ENCODE results near the gene NGDN. TPM values are rescaled to one million over a fixed set of nuclear protein-coding genes. Genes with fewer than 3 reads are reported as not detected.

Gene NGDN
- total RNA-seq, 2 donors from 2014 or later = 65.6 to 65.7 TPM

DNA sequence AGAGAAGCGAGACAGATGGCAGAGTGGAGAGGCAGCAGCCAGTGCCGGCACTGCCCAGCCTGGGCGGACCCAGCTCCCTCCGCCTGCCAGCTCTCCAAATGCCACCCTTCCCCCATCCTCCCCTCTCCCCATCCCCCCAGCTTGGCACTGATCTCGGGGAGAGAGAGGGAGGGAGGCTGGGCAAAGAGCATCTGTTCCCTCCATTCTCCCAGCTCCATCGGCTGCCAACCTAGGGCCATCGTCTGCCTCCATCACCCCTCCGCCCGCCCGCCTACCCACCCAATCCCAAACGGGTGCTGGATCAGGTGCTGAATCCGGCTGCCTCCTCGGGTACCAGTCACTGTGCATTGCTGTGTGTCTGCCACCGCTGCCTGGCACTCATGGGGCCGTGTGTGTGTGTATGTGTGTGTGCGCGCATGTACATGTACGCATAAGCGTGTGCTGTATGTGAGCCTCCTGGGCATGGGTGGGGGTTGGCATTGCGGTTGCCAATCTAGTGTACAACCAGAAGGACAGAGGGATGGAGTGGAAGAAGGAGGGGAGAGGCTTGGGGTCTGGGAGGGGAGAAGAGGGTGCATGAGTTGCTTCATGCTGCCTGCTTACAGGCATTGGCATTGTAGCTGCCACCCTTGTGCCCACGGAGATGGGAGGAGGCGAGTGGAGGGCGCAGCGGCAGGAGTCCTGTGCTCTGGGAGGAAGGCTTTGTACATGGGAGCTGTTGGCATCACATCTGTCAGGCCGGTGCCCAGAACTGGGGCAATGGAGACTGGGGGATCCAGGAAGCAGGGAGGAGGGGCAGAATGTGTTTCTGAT is 43.7 kb downstream of the NGDN start:
- DNase-seq (ENCODE audit: low spot score) = no peak
- H3K27ac Mint-ChIP-seq = no peak overlapping the region
- no peak for ATAC-seq
- H3K27me3 Mint-ChIP-seq = no peaks in the 10 kb centered on the region
- no peak overlapping the region for H3K4me3 Mint-ChIP-seq
- no peaks in the 10 kb centered on the region for H3K4me1 Mint-ChIP-seq (ENCODE audit: low read depth in 2 of 2)
- no peaks in the 10 kb centered on the region for H3K36me3 Mint-ChIP-seq
- no peaks in the 10 kb centered on the region for H3K9me3 Mint-ChIP-seq

DNA sequence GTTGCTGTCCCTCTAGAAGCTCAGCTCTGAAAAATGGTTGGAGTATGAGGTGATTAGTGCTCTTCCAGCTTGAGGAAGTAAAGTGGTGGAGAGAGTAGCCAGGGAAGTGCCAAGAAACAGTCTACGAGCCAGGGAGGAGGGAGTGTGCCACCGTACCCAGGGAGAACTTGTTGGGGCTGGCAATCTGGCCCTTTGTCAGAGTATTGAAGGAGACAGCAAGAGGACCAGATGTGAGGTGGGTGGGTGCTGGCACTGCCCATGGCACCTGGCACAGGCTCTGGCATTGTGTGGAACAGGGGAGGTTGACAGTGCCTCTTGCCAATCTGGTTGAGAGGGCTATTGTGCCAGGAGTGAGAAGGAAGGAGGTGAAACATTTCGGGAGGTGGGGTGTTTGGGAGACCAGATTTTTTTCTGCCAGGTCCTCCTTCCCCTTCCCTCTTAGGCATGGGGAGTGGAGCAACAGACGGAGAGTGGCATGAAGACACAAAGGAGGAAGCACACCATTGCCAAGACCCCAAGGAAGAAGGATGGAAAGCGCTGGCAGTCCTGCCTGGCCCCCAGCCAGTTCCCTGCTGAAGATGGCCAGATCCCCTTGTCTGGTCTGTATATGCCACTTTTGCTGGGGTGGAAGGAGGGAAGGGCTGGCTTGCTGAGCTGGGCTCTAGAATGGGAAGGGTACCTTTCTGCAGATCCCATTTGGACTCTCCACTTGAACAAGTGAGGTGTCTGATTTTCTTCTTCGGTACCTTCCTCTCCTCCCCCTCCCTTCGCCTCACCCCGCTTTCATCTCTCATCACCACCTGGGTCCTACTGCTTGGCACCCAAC is 44.5 kb downstream of the NGDN start:
- H3K4me3 Mint-ChIP-seq = no peak overlapping the region
- H3K36me3 Mint-ChIP-seq = no peaks in the 10 kb centered on the region
- H3K27me3 Mint-ChIP-seq = no peaks in the 10 kb centered on the region
- ATAC-seq (no peak), DNase-seq (ENCODE audit: low spot score) (no peak)
- H3K4me1 Mint-ChIP-seq (ENCODE audit: low read depth in 2 of 2) = no peaks in the 10 kb centered on the region
- no peaks in the 10 kb centered on the region for H3K9me3 Mint-ChIP-seq
- H3K27ac Mint-ChIP-seq = no peak overlapping the region

DNA sequence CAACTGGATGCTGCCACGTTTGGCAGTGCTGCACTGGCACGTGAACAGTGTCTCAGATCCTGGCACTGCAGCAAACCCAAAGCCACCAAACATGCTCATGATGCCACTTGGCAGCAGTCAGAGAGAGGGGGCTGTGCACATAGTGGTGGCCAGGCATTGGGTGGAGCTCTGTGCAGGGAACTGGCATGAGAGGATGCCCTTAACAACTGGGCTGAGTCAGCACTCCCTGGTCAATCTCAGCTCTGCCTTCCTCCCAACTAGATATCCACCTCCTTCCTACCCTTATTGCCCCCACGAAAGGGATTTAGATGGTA is 45.1 kb downstream of the NGDN start:
- no peak overlapping the region for H3K4me3 Mint-ChIP-seq
- DNase-seq (ENCODE audit: low spot score) (no peak), ATAC-seq (no peak)
- H3K27me3 Mint-ChIP-seq = no peaks in the 10 kb centered on the region
- no peaks in the 10 kb centered on the region for H3K36me3 Mint-ChIP-seq
- no peaks in the 10 kb centered on the region for H3K9me3 Mint-ChIP-seq
- H3K27ac Mint-ChIP-seq = no peak overlapping the region
- H3K4me1 Mint-ChIP-seq (ENCODE audit: low read depth in 2 of 2) = no peaks in the 10 kb centered on the region

DNA sequence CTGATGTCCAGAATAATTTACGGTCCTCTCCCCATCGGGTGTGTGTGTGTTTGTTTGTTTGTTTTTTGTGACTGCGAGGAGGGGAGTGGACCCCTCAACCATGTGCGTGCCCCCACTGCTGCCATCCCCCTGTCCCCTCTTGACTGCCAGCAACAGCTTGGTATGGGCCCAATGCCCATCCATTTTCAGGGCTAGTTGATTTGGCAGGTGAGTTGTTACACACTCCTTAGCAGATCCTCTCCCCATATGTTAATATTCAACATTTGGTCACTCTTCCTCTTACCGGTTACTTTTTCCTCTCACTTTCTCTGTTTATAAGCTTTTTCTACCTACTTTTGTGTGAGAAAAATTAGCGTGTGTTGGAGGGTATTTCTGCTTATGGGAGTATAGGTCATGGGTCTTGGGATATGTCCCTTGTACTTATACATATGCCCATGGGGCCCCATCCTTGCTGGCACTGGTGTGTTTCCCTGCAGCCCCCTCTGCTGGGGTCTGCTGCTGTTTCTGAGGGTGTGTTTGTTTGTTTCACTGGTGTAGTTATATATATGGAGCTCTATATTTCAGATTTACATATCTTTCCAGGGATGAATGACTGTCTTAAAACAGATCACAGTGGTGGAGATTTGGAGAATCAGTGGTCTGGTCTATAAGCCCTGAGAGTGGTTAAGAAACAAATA is 48.3 kb downstream of the NGDN start:
- H3K4me1 Mint-ChIP-seq (ENCODE audit: low read depth in 2 of 2) = peaks cover 0 to 3% of the 10 kb centered on the region in 2 donors
- H3K36me3 Mint-ChIP-seq = no peaks in the 10 kb centered on the region
- H3K27me3 Mint-ChIP-seq = no peaks in the 10 kb centered on the region
- H3K9me3 Mint-ChIP-seq = no peaks in the 10 kb centered on the region
- no peak for DNase-seq (ENCODE audit: low spot score)
- H3K4me3 Mint-ChIP-seq = no peak overlapping the region
- H3K27ac Mint-ChIP-seq = no peak overlapping the region
- ATAC-seq = no peak

DNA sequence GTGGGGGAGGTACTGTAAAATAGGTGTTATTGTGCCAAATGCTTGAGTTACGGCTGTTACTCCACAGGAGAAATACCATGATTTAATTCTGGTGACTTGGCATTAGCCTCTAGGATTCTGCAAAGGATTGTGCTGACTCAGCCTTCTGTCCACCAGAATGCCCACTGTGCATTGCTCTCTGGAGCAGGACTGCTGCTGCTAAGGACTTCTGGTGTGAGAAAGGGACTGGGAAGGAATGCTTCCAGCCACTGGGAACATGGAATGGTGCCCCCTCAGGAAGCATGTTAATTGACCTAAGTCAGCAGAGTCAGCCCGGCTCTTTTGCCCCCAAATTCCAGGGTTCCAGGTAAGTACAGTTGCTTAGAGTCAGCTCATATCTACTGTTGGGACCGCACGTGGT is 49.2 kb downstream of the NGDN start:
- Mint-ChIP-seq H3K4me1 (ENCODE audit: low read depth in 2 of 2) (peaks cover 0 to 3% of the 10 kb centered on the region in 2 donors), H3K27me3 (no peaks in the 10 kb centered on the region), H3K36me3 (no peaks in the 10 kb centered on the region), H3K4me3 (no peak overlapping the region), H3K9me3 (no peaks in the 10 kb centered on the region), H3K27ac (no peak overlapping the region)
- no peak for DNase-seq (ENCODE audit: low spot score)
- no peak for ATAC-seq

DNA sequence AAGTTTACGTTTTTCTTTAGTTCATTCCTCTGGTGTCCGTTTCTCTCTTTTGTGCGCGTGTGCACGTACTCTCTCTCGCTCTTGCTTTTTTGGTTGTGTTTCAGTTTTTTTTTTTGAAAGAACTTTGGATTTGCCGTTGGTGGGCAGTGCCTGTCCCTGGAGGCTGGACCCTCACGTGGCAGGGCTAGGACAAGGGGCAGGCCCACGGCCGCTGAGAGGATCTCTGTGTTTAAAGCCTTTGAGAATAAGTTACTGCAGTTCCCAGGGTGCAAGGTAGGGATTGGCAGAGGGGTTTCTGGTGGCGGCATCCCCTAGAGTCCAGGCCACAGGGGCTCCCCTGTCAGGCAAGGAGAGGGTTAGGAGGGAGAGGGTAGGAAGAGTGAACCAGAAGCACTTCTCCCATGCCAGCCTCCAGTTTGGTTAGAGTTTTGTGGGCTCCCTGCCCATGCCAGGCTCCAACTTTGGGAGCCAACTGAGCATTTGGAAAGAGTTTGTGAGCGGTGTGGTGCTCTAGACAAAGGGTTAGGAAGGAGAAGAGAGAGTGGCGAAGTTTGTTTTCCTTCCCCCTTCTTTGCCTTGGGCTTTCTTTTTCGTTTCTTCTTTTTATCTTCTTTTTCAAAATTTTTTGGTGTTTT is 51.5 kb downstream of the NGDN start:
- H3K36me3 Mint-ChIP-seq = no peaks in the 10 kb centered on the region
- no peaks in the 10 kb centered on the region for H3K27me3 Mint-ChIP-seq
- ATAC-seq (no peak), DNase-seq (ENCODE audit: low spot score) (no peak)
- no peak overlapping the region for H3K27ac Mint-ChIP-seq
- no peak overlapping the region for H3K4me3 Mint-ChIP-seq
- no peaks in the 10 kb centered on the region for H3K9me3 Mint-ChIP-seq
- H3K4me1 Mint-ChIP-seq (ENCODE audit: low read depth in 2 of 2) = peaks cover 0 to 3% of the 10 kb centered on the region in 2 donors

DNA sequence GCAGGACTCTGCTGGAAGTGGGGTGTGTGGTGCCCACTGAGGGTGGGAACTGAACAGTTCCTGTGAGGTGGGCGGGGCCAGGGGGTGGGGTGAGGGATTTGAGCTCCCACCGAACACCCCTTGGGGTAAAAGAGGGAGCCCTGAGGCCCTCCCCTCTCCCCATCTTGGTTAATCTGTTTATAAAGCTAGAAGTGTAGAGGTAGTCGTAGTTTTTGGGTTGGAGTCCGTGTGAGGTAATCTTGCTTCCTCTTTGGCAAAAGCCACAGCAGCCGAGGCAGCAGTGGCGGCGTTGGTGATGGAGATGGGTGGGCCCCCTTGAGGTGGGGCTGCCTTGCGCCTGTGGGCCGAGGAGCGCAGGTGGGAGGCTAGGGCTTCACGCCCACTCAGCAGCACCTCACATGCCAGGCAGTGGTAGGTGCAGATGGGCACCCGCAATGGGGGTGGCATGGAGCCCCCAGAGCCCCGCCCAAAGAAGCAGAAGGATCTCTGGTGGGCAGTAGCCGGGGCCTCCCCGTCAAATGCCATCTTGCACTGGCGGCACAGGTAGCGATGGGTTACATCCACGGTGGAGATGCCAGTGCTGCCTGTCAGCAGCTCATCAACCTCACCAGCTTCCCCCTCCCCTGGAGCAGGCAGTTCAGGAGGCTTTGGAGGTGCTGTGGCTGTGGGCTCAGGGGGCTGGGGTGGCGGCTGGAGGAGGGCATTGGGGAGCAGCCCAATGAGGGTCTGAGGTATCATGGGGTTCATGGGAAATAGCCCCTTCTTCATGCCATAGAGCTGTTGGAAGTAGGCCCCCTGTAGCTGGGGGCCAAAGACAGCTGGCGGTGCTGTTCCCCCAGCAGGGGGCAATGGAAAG is 52.5 kb downstream of the NGDN start:
- H3K36me3 Mint-ChIP-seq = no peaks in the 10 kb centered on the region
- H3K27me3 Mint-ChIP-seq = no peaks in the 10 kb centered on the region

DNA sequence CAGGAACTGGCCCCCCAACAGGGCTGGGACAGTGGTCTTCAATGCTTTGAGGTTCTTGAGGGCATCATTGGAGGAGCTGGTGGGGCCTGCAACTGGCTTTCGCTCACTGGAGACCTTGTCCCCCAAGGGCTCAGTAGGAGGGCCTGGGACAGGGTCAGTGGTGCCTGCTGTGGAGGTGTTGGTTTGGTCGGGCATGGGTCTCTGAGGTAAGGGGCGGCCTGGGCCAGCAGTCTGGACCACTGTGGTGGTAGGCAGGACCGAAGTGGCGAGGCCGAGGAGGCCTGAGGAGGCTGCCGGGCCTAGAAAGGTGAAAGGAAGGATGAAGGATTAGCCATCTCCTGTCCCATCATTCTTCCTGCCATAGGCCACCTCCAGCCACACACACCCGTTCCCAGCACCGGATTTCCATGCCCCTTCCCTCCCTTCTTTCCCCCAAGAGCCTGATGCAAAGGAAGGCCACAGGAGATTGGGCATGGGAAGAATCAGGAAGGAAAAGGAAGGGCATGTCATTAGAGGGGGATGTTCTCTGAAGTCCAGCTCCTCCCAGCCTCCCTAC is 53.2 kb downstream of the NGDN start:
- no peak overlapping the region for H3K27ac Mint-ChIP-seq
- ATAC-seq = no peak

More for the DNA sequence above, 52.5 kb downstream of the NGDN start:
- Mint-ChIP-seq H3K9me3 (no peaks in the 10 kb centered on the region), H3K4me3 (no peak overlapping the region), H3K4me1 (ENCODE audit: low read depth in 2 of 2) (peaks cover 0 to 3% of the 10 kb centered on the region in 2 donors), H3K27ac (no peak overlapping the region)
- ATAC-seq (no peak), DNase-seq (ENCODE audit: low spot score) (no peak)

DNA sequence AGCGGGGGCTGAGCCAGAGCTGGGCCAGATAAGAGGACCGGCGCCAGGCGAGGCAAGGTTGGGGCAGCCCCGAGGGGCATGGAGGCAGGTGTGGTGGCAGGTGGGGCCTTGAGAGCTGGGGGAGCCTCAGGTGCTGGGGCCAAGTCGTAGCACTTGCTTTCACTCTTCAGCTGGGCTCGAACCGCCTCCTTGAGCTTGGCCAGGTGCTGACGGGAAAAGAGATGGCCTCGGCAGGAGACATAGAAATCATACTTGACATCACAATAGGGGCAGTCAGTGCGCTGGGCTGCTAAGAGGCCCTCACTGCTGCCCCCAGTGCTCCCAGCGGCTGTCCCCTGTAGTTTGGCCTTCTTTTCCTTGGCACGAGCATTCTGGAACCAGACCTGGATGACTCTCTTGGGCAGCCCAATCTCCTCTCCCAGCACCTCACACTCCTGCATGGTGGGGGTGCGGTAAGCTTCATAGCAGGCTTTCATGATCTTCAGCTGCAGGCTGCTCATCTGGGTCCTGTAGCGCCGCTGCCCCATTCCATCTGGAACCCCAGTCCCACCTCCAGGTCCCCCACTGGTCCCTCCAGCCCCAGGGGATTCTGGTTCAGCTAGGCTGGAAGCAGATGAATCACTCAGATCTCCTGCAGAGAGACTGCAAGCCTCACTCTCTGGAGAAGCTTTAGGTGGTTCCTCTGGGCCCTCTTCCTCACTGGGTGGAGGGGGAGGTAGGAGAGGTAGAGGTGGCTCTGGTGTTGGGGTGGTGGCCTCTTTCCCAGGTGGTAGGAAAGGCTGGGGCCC is 53.9 kb downstream of the NGDN start:
- Mint-ChIP-seq H3K36me3 (no peaks in the 10 kb centered on the region), H3K4me1 (ENCODE audit: low read depth in 2 of 2) (peaks cover 0 to 3% of the 10 kb centered on the region in 2 donors), H3K27ac (no peak overlapping the region), H3K9me3 (no peaks in the 10 kb centered on the region), H3K27me3 (no peaks in the 10 kb centered on the region), H3K4me3 (no peak overlapping the region)
- DNase-seq (ENCODE audit: low spot score) (no peak), ATAC-seq (no peak)

More for the DNA sequence above, 53.2 kb downstream of the NGDN start:
- Mint-ChIP-seq H3K36me3 (no peaks in the 10 kb centered on the region), H3K9me3 (no peaks in the 10 kb centered on the region), H3K4me1 (ENCODE audit: low read depth in 2 of 2) (peaks cover 0 to 3% of the 10 kb centered on the region in 2 donors), H3K27me3 (no peaks in the 10 kb centered on the region), H3K4me3 (no peak overlapping the region)
- DNase-seq (ENCODE audit: low spot score) = no peak

DNA sequence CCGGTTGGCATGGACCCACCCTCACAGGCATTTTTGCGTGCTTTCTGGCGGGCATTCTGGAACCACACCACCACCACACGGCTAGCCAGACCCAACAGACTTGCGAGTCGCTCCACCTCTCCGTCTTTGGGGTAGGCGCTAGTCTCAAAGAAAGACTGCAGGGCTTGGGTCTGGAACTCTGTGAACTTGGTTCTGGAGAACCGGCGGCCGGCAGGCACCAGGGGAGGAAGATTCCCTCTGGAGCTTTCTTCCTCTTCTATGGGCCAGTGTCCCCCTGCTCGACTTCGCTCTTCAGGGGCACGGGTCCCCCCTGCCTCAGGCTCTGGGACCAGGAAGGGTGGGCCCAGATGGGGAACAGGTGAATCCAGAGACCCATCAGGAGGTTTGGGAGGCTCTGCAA is 55.5 kb downstream of the NGDN start:
- peaks cover 0 to 3% of the 10 kb centered on the region in 2 donors for H3K4me1 Mint-ChIP-seq (ENCODE audit: low read depth in 2 of 2)
- H3K36me3 Mint-ChIP-seq = no peaks in the 10 kb centered on the region
- no peak overlapping the region for H3K27ac Mint-ChIP-seq
- H3K27me3 Mint-ChIP-seq = no peaks in the 10 kb centered on the region
- no peak overlapping the region for H3K4me3 Mint-ChIP-seq
- no peaks in the 10 kb centered on the region for H3K9me3 Mint-ChIP-seq
- no peak for DNase-seq (ENCODE audit: low spot score)
- ATAC-seq = no peak

DNA sequence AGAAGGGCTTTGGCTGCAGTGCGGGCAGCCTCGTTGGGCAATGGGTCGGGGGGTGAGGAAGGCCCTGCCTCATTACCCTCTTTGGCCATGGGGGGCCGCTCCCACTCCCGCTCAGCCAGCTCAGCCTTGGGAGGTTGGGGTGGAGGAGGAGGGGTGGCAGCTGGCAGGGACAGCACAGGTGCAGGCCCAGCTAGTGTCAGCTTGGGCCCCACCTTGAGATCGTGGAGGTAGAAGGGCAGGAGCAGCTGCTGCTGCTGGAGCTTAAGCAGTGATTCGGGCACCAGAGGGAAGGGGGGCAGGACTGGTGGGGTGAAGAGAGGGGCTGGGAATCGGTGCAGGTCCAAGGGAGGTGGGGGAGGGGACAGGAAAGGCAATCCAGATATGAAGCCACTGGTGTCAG is 56.1 kb downstream of the NGDN start:
- ATAC-seq (no peak), DNase-seq (ENCODE audit: low spot score) (no peak)
- H3K4me3 Mint-ChIP-seq = no peak overlapping the region
- no peak overlapping the region for H3K27ac Mint-ChIP-seq
- H3K4me1 Mint-ChIP-seq (ENCODE audit: low read depth in 2 of 2) = peaks cover 0 to 3% of the 10 kb centered on the region in 2 donors
- no peaks in the 10 kb centered on the region for H3K36me3 Mint-ChIP-seq
- H3K27me3 Mint-ChIP-seq = no peaks in the 10 kb centered on the region
- H3K9me3 Mint-ChIP-seq = no peaks in the 10 kb centered on the region
